Endothelial cell (in vitro differentiated cells): ENCODE results near the gene HAUS8. TPM values are rescaled to one million over a fixed set of nuclear protein-coding genes. Genes with fewer than 3 reads are reported as not detected.
"Not testable (repeated sequence)": the region's sequence is repeated elsewhere in the genome, so short reads cannot be mapped to it uniquely, and the experiment has no call there.

Experiments
- DNase-seq: peaks from one replicate; pipeline ENCODE4 v3.0.0; 2021; ENCODE audit warnings: low spot score
- H3K27ac Mint-ChIP-seq: one replicate; pipeline ENCODE4 v1.8.0; 2021; ENCODE audit warnings: mixed read lengths, inconsistent platforms; ENCODE audit not compliant: unreplicated experiment
- H3K27me3 Mint-ChIP-seq: one replicate; pipeline ENCODE4 v1.8.0; 2021; ENCODE audit warnings: mild to moderate bottlenecking, moderate library complexity, mixed read lengths, inconsistent platforms; ENCODE audit not compliant: unreplicated experiment
- H3K36me3 Mint-ChIP-seq: one replicate; pipeline ENCODE4 v1.8.0; 2021; ENCODE audit warnings: mild to moderate bottlenecking, low read depth, mixed read lengths, inconsistent platforms; ENCODE audit not compliant: unreplicated experiment
- H3K4me1 Mint-ChIP-seq: one replicate; pipeline ENCODE4 v1.8.0; 2021; ENCODE audit warnings: mild to moderate bottlenecking, mixed read lengths, inconsistent platforms; ENCODE audit not compliant: unreplicated experiment
- H3K4me3 Mint-ChIP-seq: one replicate; pipeline ENCODE4 v1.8.0; 2021; ENCODE audit warnings: mild to moderate bottlenecking, mixed read lengths, inconsistent platforms; ENCODE audit not compliant: unreplicated experiment
- H3K9me3 Mint-ChIP-seq: one replicate; pipeline ENCODE4 v1.8.0; 2021; ENCODE audit warnings: mixed read lengths, inconsistent platforms; ENCODE audit not compliant: unreplicated experiment
- CTCF ChIP-seq: fragments of 200-600 bp; sonication (generic); IDR thresholded peaks from one replicate; pipeline ENCODE4 v1.5.0; 2021; ENCODE audit warnings: antibody characterized with exemption; ENCODE audit not compliant: unreplicated experiment
- total RNA-seq: library from RNA; stranded (reverse); fragmentation: NEBNext Ultra II Directional; extraction: Animal tissue kit (Norgen Biotek cat#: 25700); gene quantifications from one replicate; pipeline ENCODE4 v1.2.1, GENCODE V29; 2021; ENCODE audit not compliant: unreplicated experiment

Gene HAUS8
- total RNA-seq, 1 donor from 2014 or later, result 6.9 TPM

- no peak for TF ChIP-seq CTCF
- no peaks in the 10 kb centered on the region for H3K9me3 Mint-ChIP-seq
- peaks cover 4% of the 10 kb centered on the region for H3K36me3 Mint-ChIP-seq
- no peak for DNase-seq
- H3K4me3 Mint-ChIP-seq, result peak overlapping the region; percentile 29
- H3K27me3 Mint-ChIP-seq, result peaks cover 6% of the 10 kb centered on the region
- peaks cover 6% of the 10 kb centered on the region for H3K4me1 Mint-ChIP-seq
- peak overlapping the region; percentile 59 for H3K27ac Mint-ChIP-seq
Observed at GRCh38 chr19:17095141-17095919, 20.1 kb upstream of the HAUS8 start.

GRCh38 chr19:17094694-17095093, 19.4 kb upstream of the HAUS8 start:
- not testable (repeated sequence) for DNase-seq, H3K9me3 Mint-ChIP-seq, H3K4me3 Mint-ChIP-seq, H3K36me3 Mint-ChIP-seq, H3K27me3 Mint-ChIP-seq, H3K27ac Mint-ChIP-seq, H3K4me1 Mint-ChIP-seq

- H3K4me3 Mint-ChIP-seq, result no peak overlapping the region
Observed at GRCh38 chr19:17092696-17093095, 17.4 kb upstream of the HAUS8 start.

GRCh38 chr19:17091758-17092333, 16.6 kb upstream of the HAUS8 start:
- DNase-seq, result no peak
- peaks cover 9% of the 10 kb centered on the region for H3K4me1 Mint-ChIP-seq
- peaks cover 12% of the 10 kb centered on the region for H3K36me3 Mint-ChIP-seq
- H3K27ac Mint-ChIP-seq, result no peak overlapping the region
- peaks cover 5% of the 10 kb centered on the region for H3K27me3 Mint-ChIP-seq
- no peak for TF ChIP-seq CTCF
- H3K4me3 Mint-ChIP-seq, result no peak overlapping the region
- no peaks in the 10 kb centered on the region for H3K9me3 Mint-ChIP-seq

More at GRCh38 chr19:17092696-17093095, 17.4 kb upstream of the HAUS8 start:
- peaks cover 9% of the 10 kb centered on the region for H3K4me1 Mint-ChIP-seq
- H3K27ac Mint-ChIP-seq, result no peak overlapping the region
- H3K9me3 Mint-ChIP-seq, result no peaks in the 10 kb centered on the region
- peaks cover 5% of the 10 kb centered on the region for H3K27me3 Mint-ChIP-seq
- H3K36me3 Mint-ChIP-seq, result peaks cover 10% of the 10 kb centered on the region
- no peak for TF ChIP-seq CTCF
- DNase-seq, result no peak

GRCh38 chr19:17090583-17090982, 15.3 kb upstream of the HAUS8 start:
- peak overlapping the region; percentile 66 for H3K27ac Mint-ChIP-seq
- DNase-seq, result no peak
- H3K9me3 Mint-ChIP-seq, result no peaks in the 10 kb centered on the region
- no peak overlapping the region for H3K4me3 Mint-ChIP-seq
- H3K4me1 Mint-ChIP-seq, result peaks cover 9% of the 10 kb centered on the region
- TF ChIP-seq CTCF, result no peak
- H3K27me3 Mint-ChIP-seq, result peaks cover 5% of the 10 kb centered on the region
- peaks cover 13% of the 10 kb centered on the region for H3K36me3 Mint-ChIP-seq
